Nucleus accumbens (tissue), 56 donors: ENCODE data around the gene XPOT.

Source experiments
- DNase-seq, 56 donors: peaks; one replicate each; lab custom pipeline; 2025; lab: John Stamatoyannopoulos, UW

XPOT gene

DNA sequence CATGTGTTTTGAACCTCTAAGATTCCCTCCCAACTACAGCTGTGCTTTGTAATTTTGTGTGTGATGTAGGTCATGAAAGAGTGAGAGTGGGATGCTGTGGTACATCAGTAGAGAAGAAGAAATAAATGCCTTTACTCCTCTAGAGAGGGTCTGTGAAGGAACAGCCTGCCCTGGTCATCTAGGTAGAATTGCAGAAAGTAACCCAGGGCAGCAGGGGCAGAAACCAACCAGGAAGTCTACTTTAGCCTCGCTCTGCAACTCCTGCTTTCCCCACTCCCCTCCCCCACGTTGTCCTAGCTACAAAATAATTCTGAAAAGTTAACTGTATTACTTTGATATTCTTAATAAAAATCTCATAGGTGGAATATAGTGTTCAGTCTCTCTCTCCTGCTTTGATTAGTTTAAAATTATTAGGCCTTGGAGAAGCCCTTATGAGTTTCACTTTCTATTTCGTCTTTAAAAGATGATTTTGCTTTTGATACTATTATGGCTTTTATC lies 55.3 kb downstream of the XPOT start:
- DNase-seq, result no peak

DNA sequence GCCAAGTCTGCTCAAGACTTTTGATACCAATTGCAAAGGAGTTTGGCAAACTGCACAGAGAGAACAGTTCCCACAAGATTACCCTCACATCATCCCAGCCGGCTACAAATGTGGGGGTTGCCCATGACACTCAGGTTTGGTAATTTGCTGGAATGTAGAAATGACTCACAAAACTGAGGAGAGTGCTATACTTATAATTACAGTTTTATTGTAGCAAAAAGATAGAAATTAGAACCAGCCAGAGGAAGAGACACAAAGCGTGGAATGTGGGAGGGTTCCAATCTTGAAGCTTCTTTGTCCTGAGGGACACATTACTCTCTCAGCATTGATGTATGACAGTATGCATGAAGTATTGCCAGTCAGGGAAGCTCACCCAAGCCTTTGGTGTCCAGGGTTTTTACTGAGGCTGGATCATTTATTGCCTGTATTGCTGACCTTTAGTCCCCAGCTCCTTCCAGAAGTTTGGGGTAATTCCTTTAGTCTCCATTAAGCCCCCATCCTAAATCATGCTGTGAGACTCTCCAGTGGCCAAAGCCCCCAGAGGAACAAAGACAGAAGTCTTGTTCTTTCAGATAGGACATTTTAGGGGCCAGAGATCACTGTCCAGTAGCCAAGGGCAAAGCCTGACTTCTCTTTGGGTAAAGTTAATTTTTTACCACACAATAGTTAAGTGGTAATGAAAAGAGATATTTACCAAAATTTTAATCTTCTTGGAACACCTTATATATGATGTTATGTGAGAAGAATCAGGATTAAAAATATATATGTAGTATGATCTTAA lies 57.6 kb downstream of the XPOT start:
- DNase-seq, result peak in 24 of 56 donors; percentile 2 to 68 (median 19)

DNA sequence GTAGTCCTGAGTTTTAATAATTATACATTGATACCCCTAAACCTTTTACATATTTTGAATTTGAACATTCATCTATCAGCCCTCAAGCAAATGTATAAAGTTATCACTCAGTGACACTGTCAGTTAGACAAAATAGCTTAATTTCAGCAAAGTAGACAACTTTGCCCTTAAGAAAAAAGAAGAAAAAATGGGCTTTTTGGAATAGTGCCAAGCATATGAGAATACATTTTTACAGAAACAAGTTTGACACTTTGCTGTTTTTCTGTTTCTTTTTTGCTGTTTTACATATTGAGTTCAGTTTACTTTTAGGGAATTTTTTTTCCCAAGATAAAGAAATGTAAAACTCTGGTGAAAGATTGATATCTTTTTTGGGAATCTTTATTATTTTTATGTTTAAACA lies 62.0 kb downstream of the XPOT start:
- no peak for DNase-seq

DNA sequence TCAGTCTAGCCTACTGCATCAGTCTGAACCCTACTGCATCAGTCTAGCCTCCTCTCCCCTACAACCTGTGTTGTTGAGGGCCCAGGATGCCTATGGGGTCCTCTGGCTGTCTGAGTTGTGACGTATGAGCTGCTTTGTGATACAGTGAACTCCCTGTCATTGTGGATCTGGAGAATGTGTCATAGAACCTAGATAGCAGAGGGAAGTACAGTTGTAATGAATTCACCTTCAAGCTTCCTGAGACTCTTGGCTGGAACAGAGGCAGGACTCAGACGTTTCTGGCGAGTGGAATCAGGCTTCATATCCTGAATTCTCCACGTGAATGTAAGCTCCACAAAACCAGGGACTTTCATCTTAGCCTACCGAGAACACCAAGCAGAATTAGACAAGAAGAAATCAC lies 64.8 kb downstream of the XPOT start:
- no peak for DNase-seq

DNA sequence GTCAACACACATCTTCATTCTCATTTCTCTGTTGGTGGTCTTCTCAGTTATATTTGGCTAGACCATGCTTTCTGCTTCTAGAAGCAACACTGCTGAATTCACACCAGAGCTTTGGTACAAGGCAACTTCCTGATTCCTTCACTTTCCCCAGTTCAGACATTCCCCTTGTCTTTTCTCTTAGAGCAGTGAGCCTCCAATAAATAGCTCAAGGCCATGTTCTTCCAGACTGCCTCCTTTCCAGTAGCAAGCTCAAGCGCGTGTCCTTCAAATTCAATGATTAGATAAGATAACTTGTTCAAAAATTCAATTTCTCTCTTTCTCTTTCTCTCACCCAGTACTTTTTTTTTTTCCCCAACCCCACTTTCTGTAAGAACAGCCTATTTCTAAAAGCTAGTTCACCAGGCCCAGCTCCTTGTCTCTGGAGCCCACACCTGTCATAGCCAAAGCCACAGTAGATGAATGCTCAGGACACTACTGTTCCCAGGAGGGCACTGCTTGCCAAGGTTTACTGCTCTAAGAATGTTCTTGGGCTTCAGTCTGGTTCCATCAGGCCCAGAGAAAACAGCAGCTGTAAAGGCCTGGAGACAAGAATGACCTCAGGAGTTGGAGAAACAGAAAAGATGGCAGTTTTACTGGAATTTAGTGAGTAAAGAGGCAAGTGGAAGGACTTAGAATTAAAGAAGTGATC lies 65.4 kb downstream of the XPOT start:
- DNase-seq, result no peak

DNA sequence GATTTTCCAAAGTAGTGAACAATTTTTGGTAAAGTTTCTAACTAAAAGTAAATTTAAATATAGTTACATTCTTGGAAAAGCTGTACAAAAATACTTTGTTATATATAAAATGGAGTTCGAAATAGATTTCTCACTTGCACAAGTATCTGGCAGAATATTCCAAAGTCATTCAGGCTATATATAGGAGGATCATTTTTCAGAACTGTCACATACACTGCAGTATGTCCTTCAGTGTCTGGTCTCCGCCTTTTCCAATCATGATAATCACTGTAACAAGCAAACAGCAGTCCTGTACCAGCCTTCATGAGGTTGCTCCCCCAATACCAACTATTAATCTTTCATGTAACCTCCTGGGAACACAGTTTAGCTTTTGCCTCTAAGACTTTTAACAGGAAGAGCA lies 66.3 kb downstream of the XPOT start:
- DNase-seq, result no peak

DNA sequence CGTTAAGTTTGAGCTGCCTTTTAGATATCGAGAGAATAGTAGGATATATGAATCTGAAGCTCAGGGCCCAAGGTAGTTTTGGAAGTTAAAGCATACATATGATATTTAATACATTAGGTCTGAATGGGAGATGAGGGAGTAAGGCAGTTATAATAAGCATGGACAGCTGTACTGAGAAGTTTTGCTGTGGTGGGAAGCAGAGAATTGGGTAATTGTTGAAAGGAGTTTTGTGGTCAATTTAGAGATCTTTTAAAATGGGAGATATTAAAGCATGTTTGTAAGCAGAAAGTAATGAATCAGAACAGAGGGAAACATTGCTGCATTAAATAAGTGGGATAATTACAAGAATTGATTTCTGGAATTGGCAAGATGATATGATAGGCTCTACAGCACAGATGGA lies 69.0 kb downstream of the XPOT start:
- DNase-seq, result no peak

DNA sequence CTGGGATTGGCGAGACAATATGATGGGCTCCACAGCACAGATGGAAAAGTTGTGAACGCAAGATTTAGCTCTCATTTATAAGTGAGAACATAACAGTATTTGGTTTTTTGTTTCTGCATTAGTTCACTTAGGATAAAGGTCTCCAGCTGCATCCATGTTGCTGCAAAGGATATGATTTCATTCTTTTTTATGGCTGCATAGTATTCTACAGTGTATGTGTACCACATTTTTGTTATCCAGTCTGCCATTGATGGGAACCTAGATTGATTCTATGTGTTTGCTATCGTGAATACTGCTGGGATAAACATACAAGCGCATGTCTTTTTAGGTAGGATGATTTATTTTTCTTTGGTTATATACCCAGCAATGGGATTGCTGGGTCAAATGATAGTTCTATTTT lies 71.3 kb downstream of the XPOT start:
- DNase-seq, result no peak

DNA sequence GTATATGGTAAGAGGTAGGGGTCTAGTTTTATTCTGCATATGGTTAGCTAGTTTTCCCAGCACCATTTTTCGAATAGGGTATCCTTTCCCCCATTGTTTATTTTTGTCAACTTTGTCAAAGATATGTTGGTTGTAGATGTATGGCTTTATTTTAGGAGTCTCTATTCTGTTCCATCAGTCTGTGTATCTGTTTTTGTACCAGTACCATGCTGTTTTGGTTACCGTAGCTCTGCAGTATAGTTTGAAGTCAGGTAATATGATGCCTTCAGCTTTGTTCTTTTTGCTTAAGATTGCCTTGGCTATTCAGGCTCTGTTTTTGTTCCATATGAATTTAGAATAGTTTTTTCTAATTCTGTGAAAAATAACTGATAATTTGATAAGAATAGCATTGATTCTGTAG lies 72.7 kb downstream of the XPOT start:
- DNase-seq, result no peak

DNA sequence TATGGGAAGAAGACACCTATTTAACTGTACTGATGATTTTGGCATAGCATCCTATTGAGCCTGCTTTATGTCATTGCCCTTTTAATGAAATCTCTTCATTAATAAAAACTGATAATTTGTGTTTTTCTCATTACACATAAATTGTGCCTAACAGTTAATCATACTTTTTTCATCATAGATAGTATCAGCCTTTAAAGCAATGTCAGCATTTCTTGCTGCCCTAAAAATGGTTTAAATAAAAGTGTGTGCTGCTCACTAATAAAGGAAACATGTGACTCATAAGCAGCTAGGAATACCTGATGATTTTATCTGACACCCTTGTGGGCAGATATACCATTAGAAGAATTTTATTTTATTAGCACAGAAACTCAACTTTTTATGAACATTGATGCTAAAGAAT lies 74.5 kb downstream of the XPOT start:
- DNase-seq, result no peak

DNA sequence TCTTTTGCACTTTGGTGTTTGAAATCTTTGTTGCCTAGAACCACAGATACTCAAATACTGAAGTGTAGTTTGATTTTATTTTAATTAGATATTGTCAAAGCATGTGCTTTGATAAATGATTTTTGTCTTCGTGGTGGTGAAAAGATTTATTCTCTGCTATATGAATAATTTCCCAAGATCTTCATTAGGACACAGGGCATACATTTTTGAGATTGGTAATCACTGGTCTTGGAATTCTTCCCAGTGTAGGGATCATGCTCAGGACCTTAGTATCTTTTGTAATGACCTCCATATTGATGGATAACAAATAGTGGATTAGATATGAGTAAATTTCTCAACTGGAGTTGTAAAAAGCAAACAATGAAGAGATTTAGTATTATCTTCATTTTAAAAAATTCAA lies 76.0 kb downstream of the XPOT start:
- no peak for DNase-seq

DNA sequence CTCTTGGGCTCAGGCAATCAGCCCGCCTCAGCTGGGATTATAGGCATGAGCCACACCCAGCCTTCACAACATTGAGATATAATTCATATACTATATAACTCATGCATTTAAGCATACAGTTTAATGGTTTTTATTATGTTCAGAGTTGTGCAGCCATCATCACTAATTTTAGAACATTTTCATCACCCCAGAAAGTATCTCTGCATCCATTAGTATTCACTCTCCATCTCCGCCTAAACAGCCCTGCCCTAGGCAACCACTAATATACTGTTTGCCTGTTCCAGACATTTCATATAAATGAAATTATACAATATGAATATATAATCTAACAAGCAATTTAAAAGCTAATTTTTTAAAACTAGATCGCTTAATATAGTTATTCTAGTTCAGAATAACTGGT lies 82.5 kb downstream of the XPOT start:
- DNase-seq, result no peak

DNA sequence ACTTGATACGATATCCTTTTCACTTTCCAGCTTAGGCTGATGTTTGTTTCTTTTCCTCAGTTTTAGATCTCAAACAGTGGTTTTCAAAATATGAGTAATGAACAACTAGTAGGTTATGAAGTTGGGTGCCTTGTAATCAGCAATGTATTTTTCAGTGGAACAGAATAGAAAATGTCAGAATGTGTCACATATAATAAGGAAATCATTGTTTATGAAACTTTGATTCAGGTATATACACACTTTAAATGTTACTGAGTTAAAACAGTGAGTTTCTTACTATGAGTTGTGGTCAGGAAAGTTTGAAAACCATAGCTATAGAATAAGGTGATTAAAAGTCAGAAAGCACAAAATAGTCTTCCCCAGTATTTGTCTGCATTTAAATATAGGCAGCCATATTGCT lies 87.5 kb downstream of the XPOT start:
- DNase-seq, result no peak

DNA sequence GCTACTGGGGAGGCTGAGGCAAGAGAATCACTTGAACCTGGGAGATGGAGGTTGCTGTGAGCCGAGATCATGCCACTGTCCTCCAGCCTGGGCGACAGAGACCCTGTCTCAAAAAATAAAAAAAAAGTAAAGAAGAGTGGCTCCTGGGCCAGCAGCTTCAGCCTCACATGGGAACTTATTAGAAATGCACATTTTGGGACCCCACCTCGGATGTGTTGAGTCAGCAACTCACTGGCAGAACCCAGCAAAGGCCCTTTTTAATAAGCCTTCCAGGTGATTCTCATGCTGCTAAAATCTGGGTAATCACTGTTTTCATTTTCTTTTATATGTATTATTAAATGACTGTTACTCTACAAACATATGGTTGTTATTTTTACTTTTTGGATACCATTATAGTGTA lies 89.3 kb downstream of the XPOT start:
- no peak for DNase-seq

DNA sequence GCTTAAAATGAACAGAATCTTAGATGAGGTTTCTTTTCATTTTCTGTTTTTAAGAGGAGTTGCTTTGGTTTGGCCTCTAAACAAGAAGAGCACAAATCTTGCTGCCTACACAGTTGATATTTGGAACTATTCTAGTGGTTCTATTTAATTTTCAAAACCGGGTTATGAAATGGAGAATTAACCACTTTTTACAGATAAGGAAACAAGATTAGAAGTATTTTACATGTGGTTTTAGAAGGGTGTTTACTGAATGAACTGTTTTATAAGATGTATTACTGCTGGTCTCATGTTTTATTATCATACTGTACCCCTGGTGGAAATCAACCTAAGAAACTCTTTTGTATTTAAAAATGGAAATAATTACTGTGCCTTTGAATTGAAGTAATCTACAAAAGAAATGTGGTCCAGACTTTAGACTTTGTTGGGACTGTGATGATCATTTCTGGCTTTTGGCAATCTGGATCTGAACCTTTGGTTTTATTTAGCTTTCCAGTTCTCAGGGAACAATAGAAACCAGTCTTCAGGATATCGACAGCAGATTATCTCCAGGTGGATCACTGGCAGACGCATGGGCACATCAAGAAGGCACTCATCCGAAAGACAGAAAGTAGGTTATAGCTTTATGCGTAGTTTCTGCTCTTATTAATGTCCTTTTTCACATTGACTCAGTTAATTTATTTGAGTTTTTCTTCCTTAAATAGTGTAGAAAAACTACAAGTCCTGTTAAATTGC lies 91.0 kb downstream of the XPOT start:
- no peak for DNase-seq

DNA sequence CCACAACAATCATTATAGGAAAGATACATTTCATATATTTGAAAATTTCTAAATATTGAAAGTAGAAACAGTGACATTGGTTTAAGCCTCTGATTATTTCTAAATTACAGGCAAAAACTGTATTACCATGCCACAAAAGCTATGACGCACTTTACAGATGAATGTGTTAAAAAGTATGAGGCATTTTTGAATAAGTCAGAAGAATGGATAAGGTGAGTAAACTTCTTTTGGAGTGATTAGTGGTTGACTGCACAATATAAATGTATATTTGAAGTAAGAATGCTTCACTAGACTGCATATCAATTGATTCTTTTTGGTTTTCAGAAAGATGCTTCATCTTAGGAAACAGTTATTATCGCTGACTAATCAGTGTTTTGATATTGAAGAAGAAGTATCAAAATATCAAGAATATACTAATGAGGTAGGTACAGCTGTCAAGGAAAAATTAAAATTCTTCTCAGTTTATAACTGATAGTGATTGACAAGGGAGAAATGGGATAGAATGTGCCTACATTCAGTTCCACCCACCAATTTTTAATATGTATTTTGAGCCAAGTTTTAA lies 92.7 kb downstream of the XPOT start:
- no peak for DNase-seq

DNA sequence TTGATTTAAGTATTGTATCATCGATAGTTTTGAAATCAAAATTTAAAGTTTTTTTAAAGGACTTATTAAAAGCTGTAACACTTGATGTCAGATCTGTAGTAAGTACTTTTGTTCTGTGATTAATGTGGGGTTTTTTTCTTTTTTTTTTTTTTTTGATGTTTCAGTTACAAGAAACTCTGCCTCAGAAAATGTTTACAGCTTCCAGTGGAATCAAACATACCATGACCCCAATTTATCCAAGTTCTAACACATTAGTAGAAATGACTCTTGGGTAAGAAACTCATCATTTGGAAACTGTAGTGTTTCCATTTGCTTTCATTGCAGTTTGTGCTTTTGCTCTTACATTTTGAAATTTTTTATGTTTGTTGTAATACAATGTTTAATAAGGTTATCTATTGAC lies 93.3 kb downstream of the XPOT start:
- DNase-seq, result no peak

DNA sequence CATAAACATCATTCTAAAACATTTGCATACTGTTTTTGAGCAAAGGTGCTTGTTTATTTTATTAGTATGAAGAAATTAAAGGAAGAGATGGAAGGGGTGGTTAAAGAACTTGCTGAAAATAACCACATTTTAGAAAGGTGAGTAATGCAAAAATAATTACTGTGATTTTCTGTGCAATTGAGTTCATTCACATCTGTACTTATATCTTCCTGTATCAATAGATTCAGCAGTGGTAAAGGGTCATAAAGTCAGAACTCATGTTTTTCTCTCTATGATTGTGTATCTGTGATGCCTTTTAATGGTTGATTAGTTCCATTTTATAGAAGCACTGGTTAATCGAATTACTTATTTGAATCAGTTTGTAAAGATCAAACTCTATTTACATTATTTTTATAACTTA lies 93.7 kb downstream of the XPOT start:
- no peak for DNase-seq

DNA sequence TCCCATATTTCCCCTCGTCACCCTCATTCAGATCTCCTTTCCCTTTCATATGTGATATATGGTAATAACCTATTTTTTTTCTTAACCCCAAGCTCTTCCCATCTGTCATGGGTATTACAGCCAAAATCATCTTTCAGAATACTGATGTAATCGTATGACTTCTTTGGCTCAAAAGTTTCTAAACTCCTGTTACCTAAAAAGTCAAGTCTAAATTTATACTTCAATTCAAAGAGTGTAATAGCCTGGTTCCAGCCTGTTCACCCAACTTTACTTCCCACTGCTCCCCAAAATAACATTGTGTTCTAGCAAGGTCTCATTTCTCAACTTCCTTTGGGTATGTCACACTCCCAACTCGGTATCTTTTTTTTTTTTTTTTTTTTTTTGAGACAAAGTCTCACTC lies 96.2 kb downstream of the XPOT start:
- DNase-seq, result no peak
